GM19438 (cell line): Measurements from ENCODE around the gene MOSPD3.
A peak's percentile ranks its signal among the peaks of the same experiment; 100 is the strongest.
"Not testable (repeated sequence)": the region's sequence is repeated elsewhere in the genome, so short reads cannot be mapped to it uniquely, and the experiment has no call there.

Experiments used
- ATAC-seq: cut with Tn5 transposase; IDR thresholded peaks from one replicate; pipeline ENCODE4 v1.9.1; 2021; ENCODE audit warnings: low read depth; ENCODE audit not compliant: unreplicated experiment

MOSPD3 gene

GRCh38 chr7:100611983-100612729, at the start of gene MOSPD3:
Gene MOSPD3, plus strand, starts transcription at chr7:100612540. Its CDS starts 252 bp downstream, at chr7:100612792.
- peak; percentile 88 for ATAC-seq

- no peak for ATAC-seq
These were observed 49.2 kb upstream of the MOSPD3 start for GRCh38 chr7:100563100-100563564.

- ATAC-seq = peak; percentile 58
These were observed 48.4 kb upstream of the MOSPD3 start for GRCh38 chr7:100563809-100564400.

GRCh38 chr7:100564405-100564804, 47.9 kb upstream of the MOSPD3 start:
- not testable (repeated sequence) for ATAC-seq

- no peak for ATAC-seq
These were observed 47.2 kb upstream of the MOSPD3 start for GRCh38 chr7:100565133-100565571.

- ATAC-seq = no peak
These were observed 46.3 kb upstream of the MOSPD3 start for GRCh38 chr7:100566018-100566531.

GRCh38 chr7:100567031-100567730, 45.2 kb upstream of the MOSPD3 start:
- ATAC-seq = no peak

- no peak for ATAC-seq
These were observed 44.6 kb upstream of the MOSPD3 start for GRCh38 chr7:100567751-100568175.

- ATAC-seq = no peak
These were observed 44.0 kb upstream of the MOSPD3 start for GRCh38 chr7:100568176-100568895.

GRCh38 chr7:100568896-100569844, 43.2 kb upstream of the MOSPD3 start:
- ATAC-seq = no peak

GRCh38 chr7:100570954-100571828, 41.1 kb upstream of the MOSPD3 start:
- ATAC-seq = no peak

GRCh38 chr7:100571829-100572116, 40.6 kb upstream of the MOSPD3 start:
- no peak for ATAC-seq

- no peak for ATAC-seq
These were observed 39.9 kb upstream of the MOSPD3 start for GRCh38 chr7:100572281-100572948.

GRCh38 chr7:100572949-100573675, 39.2 kb upstream of the MOSPD3 start:
- ATAC-seq = no peak

- ATAC-seq = no peak
These were observed 38.5 kb upstream of the MOSPD3 start, which contains the start of gene SAP25 for GRCh38 chr7:100573691-100574361. Gene SAP25, minus strand, starts transcription at chr7:100573900. Its CDS starts 158 bp downstream, at chr7:100573742.

- no peak for ATAC-seq
These were observed 37.8 kb upstream of the MOSPD3 start for GRCh38 chr7:100574362-100575205.
